ENCODE measurements around the gene GOLGA8M. TPM values are rescaled to one million over a fixed set of nuclear protein-coding genes. Genes with fewer than 3 reads are reported as not detected.
"Not testable (repeated sequence)": the region's sequence is repeated elsewhere in the genome, so short reads cannot be mapped to it uniquely, and the experiment has no call there.

The GOLGA8M gene
- total and polyA plus RNA-seq, 4 donors, result 0.23 to 10.7 (median 2.5) TPM

DNA sequence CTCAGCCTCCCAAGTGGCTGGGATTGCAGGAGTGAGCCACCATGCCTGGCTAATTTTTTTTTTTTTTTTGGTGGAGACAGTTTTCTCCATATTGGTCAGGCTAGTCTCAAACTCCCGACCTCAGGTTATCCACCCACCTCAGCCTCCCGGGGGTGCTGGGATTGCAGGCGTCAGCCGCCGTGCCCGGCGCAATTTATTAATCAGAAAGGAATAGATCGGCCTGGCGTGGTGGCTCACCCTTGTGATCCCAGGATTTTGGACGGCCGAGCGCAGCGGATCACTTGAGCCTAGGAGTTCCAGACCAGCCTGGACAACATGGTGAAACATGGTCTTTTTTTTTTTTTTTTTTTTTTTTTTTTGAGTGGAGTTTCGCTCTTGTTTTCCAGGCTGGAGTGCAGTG lies 13.3 kb upstream of the GOLGA8M start:
- H3K9me3 ChIP-seq (ENCODE audit: control insufficient read depth, low read length), result no peaks in the 10 kb centered on the region
- intact Hi-C loops (cut with DNase I), result no loop called here
- no peak overlapping the region for H3K27ac ChIP-seq (ENCODE audit: low read depth in 1 of 2, low read length in 2 of 2)
- no peak for DNase-seq
- H3K27me3 ChIP-seq (ENCODE audit: control insufficient read depth in 1 of 2, insufficient read depth in 2 of 2, low read length in 1 of 2), result no peaks in the 10 kb centered on the region
- WGBS, 2 donors, result 98 to 99% methylated on average over 13 to 14 of the region's 14 CpGs
- no peak overlapping the region for H3K4me3 ChIP-seq (ENCODE audit: low read length in 2 of 2)
- H3K4me1 ChIP-seq (ENCODE audit: control insufficient read depth in 1 of 2, insufficient read depth in 2 of 2, low read length in 2 of 2), result no peaks in the 10 kb centered on the region
- no peak for ATAC-seq (ENCODE audit: low FRiP score)
- no peaks in the 10 kb centered on the region for H3K36me3 ChIP-seq (ENCODE audit: control insufficient read depth in 1 of 2, insufficient read depth in 2 of 2, low read length in 1 of 2)

GRCh38 chr15:28723986-28724385 lies 11.8 kb upstream of the GOLGA8M start:
- ATAC-seq (ENCODE audit: low FRiP score); H3K27ac ChIP-seq (ENCODE audit: low read depth in 1 of 2, low read length in 2 of 2); intact Hi-C loops (cut with DNase I); H3K4me3 ChIP-seq (ENCODE audit: low read length in 2 of 2); H3K27me3 ChIP-seq (ENCODE audit: control insufficient read depth in 1 of 2, insufficient read depth in 2 of 2, low read length in 1 of 2); H3K9me3 ChIP-seq (ENCODE audit: control insufficient read depth, low read length); DNase-seq; H3K36me3 ChIP-seq (ENCODE audit: control insufficient read depth in 1 of 2, insufficient read depth in 2 of 2, low read length in 1 of 2); H3K4me1 ChIP-seq (ENCODE audit: control insufficient read depth in 1 of 2, insufficient read depth in 2 of 2, low read length in 2 of 2): not testable (repeated sequence)
- 84 to 91% methylated on average over 4 of the region's 5 CpGs for WGBS, 2 donors

- 33 to 37% methylated on average over 4 of the region's 4 CpGs for WGBS, 2 donors
- intact Hi-C loops (cut with DNase I), result not testable (repeated sequence)
Observed at GRCh38 chr15:28719626-28720025, 7.4 kb upstream of the GOLGA8M start.

GRCh38 chr15:28718576-28718975 lies 6.4 kb upstream of the GOLGA8M start:
- H3K4me1 ChIP-seq (ENCODE audit: control insufficient read depth in 1 of 2, insufficient read depth in 2 of 2, low read length in 2 of 2); H3K27ac ChIP-seq (ENCODE audit: low read depth in 1 of 2, low read length in 2 of 2); ATAC-seq (ENCODE audit: low FRiP score); H3K36me3 ChIP-seq (ENCODE audit: control insufficient read depth in 1 of 2, insufficient read depth in 2 of 2, low read length in 1 of 2); H3K9me3 ChIP-seq (ENCODE audit: control insufficient read depth, low read length); intact Hi-C loops (cut with DNase I); DNase-seq; H3K27me3 ChIP-seq (ENCODE audit: control insufficient read depth in 1 of 2, insufficient read depth in 2 of 2, low read length in 1 of 2); H3K4me3 ChIP-seq (ENCODE audit: low read length in 2 of 2): not testable (repeated sequence)
- 90 to 94% methylated on average over 10 to 11 of the region's 11 CpGs for WGBS, 2 donors

More at GRCh38 chr15:28719626-28720025, 7.4 kb upstream of the GOLGA8M start:
- DNase-seq; H3K27me3 ChIP-seq (ENCODE audit: control insufficient read depth in 1 of 2, insufficient read depth in 2 of 2, low read length in 1 of 2); ATAC-seq (ENCODE audit: low FRiP score); H3K4me3 ChIP-seq (ENCODE audit: low read length in 2 of 2); H3K4me1 ChIP-seq (ENCODE audit: control insufficient read depth in 1 of 2, insufficient read depth in 2 of 2, low read length in 2 of 2); H3K9me3 ChIP-seq (ENCODE audit: control insufficient read depth, low read length); H3K27ac ChIP-seq (ENCODE audit: low read depth in 1 of 2, low read length in 2 of 2); H3K36me3 ChIP-seq (ENCODE audit: control insufficient read depth in 1 of 2, insufficient read depth in 2 of 2, low read length in 1 of 2): not testable (repeated sequence)

GRCh38 chr15:28714176-28714575 lies 2.0 kb upstream of the GOLGA8M start:
- H3K27ac ChIP-seq (ENCODE audit: low read depth in 1 of 2, low read length in 2 of 2); H3K9me3 ChIP-seq (ENCODE audit: control insufficient read depth, low read length); H3K27me3 ChIP-seq (ENCODE audit: control insufficient read depth in 1 of 2, insufficient read depth in 2 of 2, low read length in 1 of 2); ATAC-seq (ENCODE audit: low FRiP score); DNase-seq; H3K4me1 ChIP-seq (ENCODE audit: control insufficient read depth in 1 of 2, insufficient read depth in 2 of 2, low read length in 2 of 2); intact Hi-C loops (cut with DNase I); H3K4me3 ChIP-seq (ENCODE audit: low read length in 2 of 2); H3K36me3 ChIP-seq (ENCODE audit: control insufficient read depth in 1 of 2, insufficient read depth in 2 of 2, low read length in 1 of 2): not testable (repeated sequence)
- WGBS, 2 donors, result 92 to 93% methylated on average over 4 of the region's 4 CpGs

GRCh38 chr15:28703927-28704326 lies 8.3 kb downstream of the GOLGA8M start:
- not testable (repeated sequence) for DNase-seq

GRCh38 chr15:28702427-28702826 lies 9.8 kb downstream of the GOLGA8M start:
- H3K4me3 ChIP-seq (ENCODE audit: low read length in 2 of 2); H3K9me3 ChIP-seq (ENCODE audit: control insufficient read depth, low read length); DNase-seq; H3K27me3 ChIP-seq (ENCODE audit: control insufficient read depth in 1 of 2, insufficient read depth in 2 of 2, low read length in 1 of 2); H3K36me3 ChIP-seq (ENCODE audit: control insufficient read depth in 1 of 2, insufficient read depth in 2 of 2, low read length in 1 of 2); ATAC-seq (ENCODE audit: low FRiP score); H3K4me1 ChIP-seq (ENCODE audit: control insufficient read depth in 1 of 2, insufficient read depth in 2 of 2, low read length in 2 of 2); H3K27ac ChIP-seq (ENCODE audit: low read depth in 1 of 2, low read length in 2 of 2); intact Hi-C loops (cut with DNase I): not testable (repeated sequence)
- WGBS, 2 donors, result 61 to 68% methylated on average over 3 to 11 of the region's 11 CpGs

More at GRCh38 chr15:28703927-28704326, 8.3 kb downstream of the GOLGA8M start:
- H3K36me3 ChIP-seq (ENCODE audit: control insufficient read depth in 1 of 2, insufficient read depth in 2 of 2, low read length in 1 of 2); H3K27ac ChIP-seq (ENCODE audit: low read depth in 1 of 2, low read length in 2 of 2); ATAC-seq (ENCODE audit: low FRiP score); H3K9me3 ChIP-seq (ENCODE audit: control insufficient read depth, low read length); intact Hi-C loops (cut with DNase I); H3K4me1 ChIP-seq (ENCODE audit: control insufficient read depth in 1 of 2, insufficient read depth in 2 of 2, low read length in 2 of 2); H3K27me3 ChIP-seq (ENCODE audit: control insufficient read depth in 1 of 2, insufficient read depth in 2 of 2, low read length in 1 of 2); H3K4me3 ChIP-seq (ENCODE audit: low read length in 2 of 2): not testable (repeated sequence)
- WGBS, 2 donors, result 87 to 89% methylated on average over 7 of the region's 9 CpGs

DNA sequence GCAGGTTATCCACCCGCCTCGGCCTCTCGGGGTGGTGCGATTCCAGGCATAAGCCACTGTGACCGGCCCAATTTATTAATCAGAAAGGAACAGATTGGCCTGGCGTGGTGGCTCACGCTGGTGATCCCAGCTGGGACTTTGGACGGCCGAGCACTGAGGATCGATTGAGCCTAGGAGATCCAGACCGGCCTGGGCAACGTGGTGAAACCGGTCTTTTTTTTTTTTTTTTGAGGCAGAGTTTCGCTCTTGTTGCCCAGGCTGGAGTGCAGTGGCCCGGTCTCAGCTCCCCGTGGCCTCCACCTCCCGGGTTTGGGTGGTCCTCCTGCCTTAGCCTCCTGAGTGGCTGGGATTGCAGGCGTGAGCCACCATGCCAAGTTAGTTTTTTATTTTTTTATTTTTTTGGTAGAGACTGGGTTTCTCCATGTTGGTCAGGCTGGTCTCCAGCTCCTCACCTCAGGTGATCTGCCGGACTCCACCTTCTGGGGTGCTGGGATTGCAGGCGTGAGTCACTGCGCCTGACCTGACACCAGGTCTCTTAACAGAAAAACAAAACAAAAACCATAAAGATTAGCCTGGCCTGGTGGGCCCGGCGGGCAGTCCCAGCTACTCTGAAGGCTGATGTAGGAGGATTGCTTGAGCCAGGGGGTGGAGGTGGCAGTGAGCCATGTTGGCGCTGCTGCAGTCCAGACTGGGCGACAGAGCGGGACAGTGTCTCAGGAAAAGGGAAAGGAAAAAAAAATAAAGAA lies 18.0 kb downstream of the GOLGA8M start:
- intact Hi-C loops (cut with DNase I); H3K36me3 ChIP-seq (ENCODE audit: control insufficient read depth in 1 of 2, insufficient read depth in 2 of 2, low read length in 1 of 2); H3K27me3 ChIP-seq (ENCODE audit: control insufficient read depth in 1 of 2, insufficient read depth in 2 of 2, low read length in 1 of 2); H3K4me3 ChIP-seq (ENCODE audit: low read length in 2 of 2); H3K9me3 ChIP-seq (ENCODE audit: control insufficient read depth, low read length); H3K4me1 ChIP-seq (ENCODE audit: control insufficient read depth in 1 of 2, insufficient read depth in 2 of 2, low read length in 2 of 2); H3K27ac ChIP-seq (ENCODE audit: low read depth in 1 of 2, low read length in 2 of 2): not testable (repeated sequence)
- ATAC-seq (ENCODE audit: low FRiP score) (peak; percentile 46), DNase-seq (peak in 1 of 2 donors; percentile 58)
- WGBS, 2 donors, result 65 to 66% methylated on average over 26 of the region's 26 CpGs

GRCh38 chr15:28693021-28693420 lies 19.2 kb downstream of the GOLGA8M start:
- H3K9me3 ChIP-seq (ENCODE audit: control insufficient read depth, low read length); intact Hi-C loops (cut with DNase I); H3K27ac ChIP-seq (ENCODE audit: low read depth in 1 of 2, low read length in 2 of 2); H3K4me3 ChIP-seq (ENCODE audit: low read length in 2 of 2); DNase-seq; H3K27me3 ChIP-seq (ENCODE audit: control insufficient read depth in 1 of 2, insufficient read depth in 2 of 2, low read length in 1 of 2); H3K36me3 ChIP-seq (ENCODE audit: control insufficient read depth in 1 of 2, insufficient read depth in 2 of 2, low read length in 1 of 2); H3K4me1 ChIP-seq (ENCODE audit: control insufficient read depth in 1 of 2, insufficient read depth in 2 of 2, low read length in 2 of 2): not testable (repeated sequence)
- 96 to 97% methylated on average over 10 to 14 of the region's 14 CpGs for WGBS, 2 donors
- ATAC-seq (ENCODE audit: low FRiP score), result peak; percentile 56
